Thyroid gland (tissue), 4 donors: ENCODE data around the gene CNTD1.
A peak's percentile ranks its signal among the peaks of the same experiment; 100 is the strongest.

Experiments used
- POLR2A ChIP-seq, 2 donors: fragments of 450-650 bp; IDR thresholded peaks; one replicate each; pipeline ENCODE4 v1.6.1; 2017; ENCODE audit warnings: antibody characterized with exemption in 2 of 2, mild to moderate bottlenecking in 2 of 2, moderate library complexity in 1 of 2
- TF ChIP-seq, protein P1 (sequence below), 6 experiments: fragments of 200-600 bp in 3 of 6; fragments of 450-650 bp in 3 of 6; sonication (generic) in 3 of 6; IDR thresholded peaks; one replicate each; pipeline ENCODE4 v1.5.1; 2016 to 2019; ENCODE audit warnings: antibody characterized with exemption in 6 of 6, mild to moderate bottlenecking in 2 of 6, inconsistent platforms in 1 of 6, moderate library complexity in 1 of 6

- TF ChIP-seq, protein P1, sequence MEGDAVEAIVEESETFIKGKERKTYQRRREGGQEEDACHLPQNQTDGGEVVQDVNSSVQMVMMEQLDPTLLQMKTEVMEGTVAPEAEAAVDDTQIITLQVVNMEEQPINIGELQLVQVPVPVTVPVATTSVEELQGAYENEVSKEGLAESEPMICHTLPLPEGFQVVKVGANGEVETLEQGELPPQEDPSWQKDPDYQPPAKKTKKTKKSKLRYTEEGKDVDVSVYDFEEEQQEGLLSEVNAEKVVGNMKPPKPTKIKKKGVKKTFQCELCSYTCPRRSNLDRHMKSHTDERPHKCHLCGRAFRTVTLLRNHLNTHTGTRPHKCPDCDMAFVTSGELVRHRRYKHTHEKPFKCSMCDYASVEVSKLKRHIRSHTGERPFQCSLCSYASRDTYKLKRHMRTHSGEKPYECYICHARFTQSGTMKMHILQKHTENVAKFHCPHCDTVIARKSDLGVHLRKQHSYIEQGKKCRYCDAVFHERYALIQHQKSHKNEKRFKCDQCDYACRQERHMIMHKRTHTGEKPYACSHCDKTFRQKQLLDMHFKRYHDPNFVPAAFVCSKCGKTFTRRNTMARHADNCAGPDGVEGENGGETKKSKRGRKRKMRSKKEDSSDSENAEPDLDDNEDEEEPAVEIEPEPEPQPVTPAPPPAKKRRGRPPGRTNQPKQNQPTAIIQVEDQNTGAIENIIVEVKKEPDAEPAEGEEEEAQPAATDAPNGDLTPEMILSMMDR (IDR thresholded peaks at IDR 0.05): peak; percentile 11 to 54 (median 32)
- no peak for TF ChIP-seq POLR2A (IDR thresholded peaks at IDR 0.05)
Observed at GRCh38 chr17:42819939-42820535, 21.4 kb downstream of the CNTD1 start.
